T-helper 1 cell treated with Interleukin-12 subunit alpha and Interleukin-12 subunit beta and Interleukin-4 antibody, amounts not matched to agents 30 ng/mL and 1 ng/mL, for 36 hours (primary cell): ENCODE data around the gene CNDP2. TPM values are rescaled to one million over a fixed set of nuclear protein-coding genes. Genes with fewer than 3 reads are reported as not detected.

Experiments
- intact Hi-C: fragments of 100-400 bp; cut with micrococcal nuclease; formaldehyde crosslinking; loops from one replicate; pipeline ENCODE4 v1.15.1; 2024
- total RNA-seq: library from RNA; stranded (reverse); gene quantifications from 2 replicates; pipeline ENCODE4 v1.2.3, GENCODE V29; 2022

The CNDP2 gene
- total RNA-seq, 1 donor from 2014 or later = 151 TPM

DNA sequence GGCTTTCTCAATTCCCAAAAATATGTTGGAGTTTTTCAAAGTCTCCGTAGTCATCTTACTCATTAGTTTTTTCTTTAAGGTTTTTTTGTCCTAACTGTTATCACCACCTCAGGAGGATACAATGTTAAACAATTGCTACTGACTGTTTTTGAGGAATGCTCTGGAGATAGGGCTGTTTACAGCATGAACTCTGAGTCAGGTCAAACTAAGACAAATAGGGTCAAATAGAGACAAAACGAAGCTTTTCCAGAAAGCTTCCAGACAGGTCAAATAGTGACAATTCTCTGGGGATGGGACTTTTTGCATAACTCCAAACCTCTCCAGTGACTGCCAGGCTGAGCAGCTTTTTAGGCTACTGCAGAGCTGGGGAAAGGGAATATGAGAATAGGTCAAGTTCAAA is 23.9 kb upstream of the CNDP2 start:
- intact Hi-C loops = no loop called here

DNA sequence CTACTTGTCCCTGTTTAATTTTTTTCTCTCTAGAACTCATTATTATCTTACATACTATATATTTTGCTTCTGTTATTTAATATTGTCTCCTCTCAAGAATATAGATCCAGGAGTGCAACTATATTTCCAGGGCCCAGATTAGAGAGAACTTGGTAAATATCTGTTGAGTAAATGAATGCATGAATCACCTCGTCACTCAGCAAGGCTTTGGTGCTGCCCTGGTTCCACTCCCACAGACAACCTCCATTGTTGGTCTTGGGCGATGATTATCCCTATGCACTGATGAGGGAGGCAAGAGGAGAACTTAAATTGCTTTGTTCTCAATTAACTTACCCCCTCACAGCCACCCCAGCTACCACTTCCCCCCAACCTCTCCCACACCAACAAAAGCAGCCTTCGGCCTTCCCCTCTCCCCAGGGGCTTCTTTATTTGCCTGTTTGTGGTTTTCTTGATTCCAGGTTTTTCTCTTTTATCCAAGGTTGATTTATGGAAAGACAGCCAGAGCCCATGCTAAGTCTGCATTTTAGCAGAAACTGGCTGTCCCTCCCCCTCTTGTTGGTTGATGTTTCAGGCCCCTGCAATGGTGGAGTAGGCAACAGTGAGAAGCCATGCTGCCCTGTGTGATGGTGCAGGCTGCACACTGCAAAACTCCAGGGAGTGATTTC is 22.1 kb upstream of the CNDP2 start:
- intact Hi-C loops = no loop called here

DNA sequence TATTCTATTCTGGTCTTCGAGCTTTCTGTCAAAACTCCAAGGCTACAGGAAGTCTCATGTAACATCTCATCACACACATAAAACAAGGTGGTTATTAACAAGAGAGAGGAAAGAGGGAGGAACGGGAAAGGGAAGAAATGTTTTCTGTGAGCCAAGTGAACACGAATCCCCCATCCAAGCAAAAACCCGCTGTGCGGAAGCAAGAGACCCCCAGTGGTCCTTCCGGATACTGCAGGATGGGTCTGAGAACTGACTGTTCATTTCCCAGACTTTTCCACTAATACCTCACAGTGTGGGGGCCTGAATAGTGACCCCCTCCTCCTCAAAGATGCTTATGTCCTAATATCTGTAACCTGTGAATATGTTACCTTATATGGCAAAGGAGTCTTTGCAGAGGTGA is 20.0 kb upstream of the CNDP2 start:
- intact Hi-C loops = no loop called here

DNA sequence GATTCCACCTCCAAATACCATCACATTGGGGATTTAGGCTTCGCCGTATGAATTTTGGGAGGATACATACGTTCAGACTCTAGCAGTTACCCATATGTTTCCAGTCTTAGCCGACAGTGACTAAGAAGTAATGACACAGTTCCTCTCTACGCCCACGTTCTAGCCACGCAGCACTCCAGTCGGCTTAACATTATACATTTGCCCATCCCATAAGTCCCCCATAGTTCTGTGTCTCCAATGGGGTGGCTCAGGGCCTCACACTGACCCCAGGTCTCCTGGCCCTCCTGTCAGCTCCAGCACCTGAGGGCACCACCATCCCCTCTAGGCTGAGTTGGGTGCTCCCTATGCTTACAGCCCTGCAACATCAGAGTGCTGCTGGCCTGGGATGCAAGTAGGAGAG is 18.4 kb upstream of the CNDP2 start:
- intact Hi-C loops = no loop called here

DNA sequence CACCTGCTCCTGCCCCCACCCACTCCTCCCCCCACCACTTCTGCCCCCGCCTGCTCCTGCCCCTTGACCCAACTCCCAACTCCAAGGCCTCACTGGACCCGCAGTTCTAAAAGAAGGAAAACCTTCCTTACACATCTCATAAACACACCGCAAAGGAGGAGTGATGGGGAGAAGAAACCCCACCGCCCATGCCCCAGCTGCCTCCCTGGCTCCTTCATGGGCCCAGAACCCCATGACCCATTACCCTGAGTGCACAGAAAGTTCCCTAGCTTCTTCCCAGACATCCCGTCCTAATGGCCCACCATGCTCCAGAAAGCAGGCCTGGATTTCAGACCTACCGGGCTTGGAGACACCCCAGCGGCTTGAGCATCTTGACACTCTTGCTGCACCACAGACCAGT is 17.8 kb upstream of the CNDP2 start:
- intact Hi-C loops = no loop called here

DNA sequence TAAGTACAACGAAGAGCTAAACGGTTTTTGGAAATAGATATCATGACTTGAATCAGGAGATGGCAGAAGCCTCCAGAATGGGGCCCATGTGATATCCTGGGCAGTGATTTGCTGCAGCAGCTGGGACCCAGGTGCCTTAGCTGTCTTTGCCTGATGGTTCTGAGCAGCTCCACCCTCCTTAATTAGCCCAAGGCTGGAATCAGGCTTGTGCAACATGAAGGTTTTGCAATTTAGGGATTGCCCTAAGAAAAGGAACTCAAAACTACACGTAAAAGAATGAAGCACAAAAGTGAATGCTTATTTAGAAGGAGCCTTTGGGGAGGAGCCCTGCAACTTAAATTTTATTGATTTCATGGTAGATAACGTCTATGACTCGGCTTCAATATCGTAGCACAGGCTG is 17.3 kb upstream of the CNDP2 start:
- intact Hi-C loops = no loop called here

DNA sequence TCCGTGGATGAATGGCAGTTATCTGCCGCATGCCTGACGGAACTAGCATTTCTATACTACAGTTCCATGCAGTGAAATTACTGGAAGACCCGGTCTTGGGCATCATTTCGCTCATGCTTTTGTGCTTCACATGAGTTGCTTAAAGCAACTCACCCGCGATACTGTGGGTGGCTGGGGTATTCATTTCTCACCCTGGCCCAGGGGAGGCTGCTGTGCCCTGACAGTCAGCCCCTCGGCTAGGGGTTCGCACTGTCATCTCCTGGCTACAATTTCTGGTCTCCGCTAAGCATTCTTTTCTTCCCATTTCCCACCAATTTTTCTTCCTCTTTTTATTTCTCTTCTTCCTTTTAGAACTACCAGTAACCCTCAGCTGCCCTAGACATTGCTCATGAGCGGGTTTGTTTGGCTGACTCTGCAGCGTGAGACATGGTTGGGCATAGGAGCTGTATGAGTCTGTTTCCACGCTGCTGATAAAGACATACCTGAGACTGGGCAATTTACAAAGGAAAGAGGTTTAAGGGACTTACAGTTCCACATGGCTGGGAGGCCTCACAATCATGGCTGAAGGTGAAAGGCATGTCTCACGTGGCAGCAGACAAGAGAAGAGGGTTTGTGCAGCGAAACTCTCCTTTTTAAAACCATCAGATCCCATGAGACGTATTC is 16.5 kb upstream of the CNDP2 start:
- intact Hi-C loops = no loop called here

DNA sequence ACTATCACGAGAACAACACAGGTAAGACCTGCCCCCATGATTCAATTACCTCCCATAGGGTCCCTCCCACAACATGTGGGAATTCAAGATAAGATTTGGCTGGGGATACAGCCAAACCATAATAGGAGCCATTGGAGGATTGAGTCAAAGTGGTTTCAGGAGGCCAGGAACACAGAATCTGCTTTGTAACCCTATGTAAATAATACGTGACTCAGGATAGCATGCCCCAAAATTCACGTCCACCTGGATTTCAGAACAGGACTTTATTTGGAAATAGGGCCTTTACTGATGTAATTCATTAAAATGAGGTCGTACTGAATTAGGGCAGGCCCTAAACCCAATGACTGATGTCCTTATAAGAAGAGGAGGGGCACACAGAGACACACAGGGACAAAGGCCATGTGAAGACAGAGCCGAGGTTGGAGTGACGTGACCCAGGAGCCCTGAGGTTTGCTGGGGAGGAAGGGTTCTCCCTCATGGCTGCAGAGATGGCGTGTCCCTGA is 16.0 kb upstream of the CNDP2 start:
- intact Hi-C loops = no loop called here

DNA sequence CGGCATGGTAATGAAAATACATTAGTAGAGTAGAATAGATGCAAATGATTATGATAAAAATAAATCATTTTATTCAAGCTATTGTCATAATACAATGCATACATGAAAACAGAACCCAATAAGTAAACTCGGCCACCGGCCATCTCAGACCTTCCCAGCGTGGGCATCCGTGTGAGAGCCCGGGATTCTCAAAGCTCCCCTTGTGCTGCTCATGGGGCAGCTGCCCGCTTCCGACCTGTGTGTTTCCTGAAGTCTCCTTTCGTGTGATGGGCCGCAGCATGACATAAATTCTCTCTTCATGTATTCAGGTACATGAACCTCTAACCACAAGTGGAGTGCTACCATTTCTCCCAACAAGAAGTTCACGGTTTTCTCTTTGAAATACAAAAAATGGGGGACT is 13.5 kb upstream of the CNDP2 start:
- intact Hi-C loops = no loop called here

DNA sequence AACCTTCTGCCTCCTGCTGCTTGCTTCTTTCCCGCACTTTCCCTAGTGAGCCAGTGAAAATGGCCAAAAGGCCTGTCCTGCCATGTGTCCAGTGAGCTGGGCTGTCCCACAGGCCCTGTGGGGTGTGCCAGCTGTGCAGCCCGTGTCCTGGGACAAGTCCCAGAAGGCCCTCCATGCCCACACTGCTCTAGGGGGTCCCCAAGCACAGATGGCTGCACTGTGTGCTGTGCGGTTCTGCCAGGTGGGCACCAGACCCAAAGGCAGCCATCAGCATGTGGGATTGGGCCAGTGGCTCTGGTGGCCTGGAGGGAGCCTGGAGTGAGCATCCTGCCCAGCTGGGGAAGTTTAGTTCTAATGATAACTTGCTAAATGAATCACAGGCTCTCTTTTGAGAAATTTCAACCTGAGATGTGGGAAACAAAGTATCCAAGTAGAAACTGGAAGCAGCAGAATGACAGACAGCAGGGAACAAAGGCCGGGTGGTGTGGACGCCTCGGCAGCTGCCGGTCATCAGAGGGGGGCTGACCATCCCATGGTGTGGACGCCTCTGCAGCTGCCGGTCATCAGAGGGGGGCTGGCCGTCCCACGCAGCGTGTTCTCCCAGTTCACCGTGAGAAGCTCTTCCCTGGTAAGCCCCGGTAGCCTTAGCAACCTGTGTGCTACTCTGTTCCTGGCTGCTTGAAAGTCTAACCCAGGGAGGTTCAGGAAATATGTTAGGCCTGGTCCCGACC is 9.9 kb upstream of the CNDP2 start:
- intact Hi-C loops = no loop called here

DNA sequence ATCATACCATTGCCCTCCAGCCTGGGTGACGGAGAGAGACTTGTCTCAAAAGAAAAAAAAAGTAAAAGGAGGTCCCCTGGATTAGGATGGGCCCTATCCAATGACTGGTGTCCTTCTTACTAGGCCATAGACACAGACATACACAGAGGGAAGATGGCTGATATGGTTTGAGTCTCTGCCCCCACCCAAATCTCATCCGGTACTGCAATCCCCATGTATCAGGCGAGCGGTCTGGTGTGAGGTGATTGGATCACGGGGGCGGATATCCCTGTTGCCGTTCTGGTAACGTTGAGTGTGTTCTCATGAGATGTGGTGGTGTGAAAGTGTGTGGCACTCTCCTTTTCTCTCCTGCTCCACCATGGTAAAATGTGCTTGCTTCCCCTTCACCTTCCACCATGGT is 7.8 kb upstream of the CNDP2 start:
- intact Hi-C loops = no loop called here

DNA sequence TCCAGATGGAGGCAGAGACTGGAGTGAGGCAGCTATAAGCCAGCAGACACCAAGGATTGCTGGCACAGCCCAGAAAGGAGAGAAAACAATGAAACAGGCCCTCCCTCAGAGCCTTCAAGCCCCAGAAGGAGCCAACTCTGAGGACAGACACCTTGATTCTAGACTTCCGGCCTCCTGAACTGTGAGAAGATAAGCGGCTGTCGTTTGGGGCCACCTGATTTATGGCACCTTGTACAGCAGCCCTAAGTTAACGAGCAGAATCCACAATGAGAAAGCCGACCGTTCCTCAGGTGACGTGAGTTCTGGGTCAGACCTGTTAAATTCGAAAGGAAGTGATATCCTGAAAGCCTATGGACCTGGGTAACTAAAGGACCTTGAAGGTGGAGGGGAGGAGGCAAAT is 7.3 kb upstream of the CNDP2 start:
- intact Hi-C loops = no loop called here

DNA sequence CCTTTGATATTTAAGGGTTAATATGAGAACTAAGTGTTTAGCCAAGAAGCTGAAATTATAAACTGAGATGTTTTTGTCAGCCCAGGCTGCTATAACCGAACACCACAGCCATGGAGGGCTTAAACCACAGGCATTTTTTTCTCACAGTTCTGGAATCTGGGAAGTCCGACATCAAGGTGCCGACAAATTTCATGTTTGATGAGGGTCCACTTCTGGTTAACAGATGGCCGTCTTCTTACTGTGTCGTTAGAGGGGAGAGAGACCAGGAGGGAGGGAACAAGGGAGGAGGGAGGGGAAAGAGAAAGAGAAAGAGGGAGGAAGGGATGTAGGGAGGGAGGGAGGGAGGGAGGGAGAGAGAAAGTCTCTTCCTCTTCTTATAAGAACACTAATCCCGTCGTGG is 6.5 kb upstream of the CNDP2 start:
- intact Hi-C loops = loop anchor here (10.0 kb wide), 2 partner anchors 755 to 1885 kb away; no protein-coding TSS in a partner anchor

DNA sequence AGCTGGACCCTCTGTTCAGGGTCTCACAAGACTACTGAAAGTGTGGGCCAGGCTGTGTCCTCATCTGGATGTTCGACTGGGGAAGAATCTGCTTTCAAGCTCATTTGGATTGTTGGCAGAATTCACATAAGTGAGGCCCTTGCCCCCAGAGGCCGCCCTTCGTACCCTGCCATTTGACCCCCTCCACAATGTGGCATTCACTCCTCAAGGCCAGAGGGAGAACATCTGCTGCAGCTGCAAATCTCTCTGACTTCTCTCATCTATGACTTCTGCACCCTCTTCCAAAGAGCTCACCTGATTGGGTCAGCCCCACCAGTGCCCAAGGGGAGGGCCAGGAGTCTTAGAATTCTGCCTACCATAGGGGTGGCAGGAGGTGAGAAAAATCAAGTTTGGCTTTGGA is 3.9 kb upstream of the CNDP2 start:
- intact Hi-C loops = loop anchor here (10.0 kb wide), 2 partner anchors 753 to 1883 kb away; no protein-coding TSS in a partner anchor

DNA sequence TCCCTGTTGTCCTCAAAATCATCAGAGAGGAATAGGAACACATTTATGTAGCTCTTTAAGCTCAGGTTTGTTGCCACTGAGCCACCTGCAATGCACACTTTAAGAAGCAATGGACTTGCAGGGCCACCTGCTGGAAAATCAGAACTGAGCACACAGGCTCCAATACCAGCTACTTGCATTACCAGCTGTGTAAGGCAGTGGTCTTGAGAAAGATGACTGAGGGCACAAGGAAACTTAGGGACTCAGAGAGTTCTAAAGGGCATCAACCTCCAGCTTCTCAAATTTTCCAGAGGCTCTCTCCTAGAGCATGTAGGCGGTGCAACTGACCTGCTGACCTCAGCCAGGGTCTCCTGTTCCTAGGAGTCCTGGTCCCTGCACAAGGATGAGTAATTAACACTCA is 2.5 kb upstream of the CNDP2 start:
- intact Hi-C loops = loop anchor here (1.0 to 10.0 kb wide), 6 partner anchors 59 to 1881 kb away; no protein-coding TSS in a partner anchor

DNA sequence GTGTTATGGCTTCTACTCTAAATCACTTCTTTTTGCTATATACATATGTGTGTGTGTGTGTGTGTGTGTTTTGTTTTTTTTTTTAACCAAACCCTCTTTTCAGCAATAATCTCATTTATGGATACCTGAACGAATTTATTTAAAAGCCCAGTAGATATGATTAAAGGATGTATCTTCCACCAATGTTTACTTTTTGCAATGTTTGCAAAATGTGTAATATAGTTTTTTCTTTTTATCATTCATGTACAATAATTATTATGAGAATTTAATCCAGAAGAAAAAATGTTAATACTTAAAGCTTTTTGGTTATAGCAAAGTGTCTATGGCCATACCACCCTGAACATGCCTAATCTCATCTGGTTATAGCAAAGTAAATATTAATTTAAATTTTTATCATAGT is 1.6 kb upstream of the CNDP2 start:
- intact Hi-C loops = loop anchor here (10.0 kb wide), 2 partner anchors 750 to 1880 kb away; no protein-coding TSS in a partner anchor

DNA sequence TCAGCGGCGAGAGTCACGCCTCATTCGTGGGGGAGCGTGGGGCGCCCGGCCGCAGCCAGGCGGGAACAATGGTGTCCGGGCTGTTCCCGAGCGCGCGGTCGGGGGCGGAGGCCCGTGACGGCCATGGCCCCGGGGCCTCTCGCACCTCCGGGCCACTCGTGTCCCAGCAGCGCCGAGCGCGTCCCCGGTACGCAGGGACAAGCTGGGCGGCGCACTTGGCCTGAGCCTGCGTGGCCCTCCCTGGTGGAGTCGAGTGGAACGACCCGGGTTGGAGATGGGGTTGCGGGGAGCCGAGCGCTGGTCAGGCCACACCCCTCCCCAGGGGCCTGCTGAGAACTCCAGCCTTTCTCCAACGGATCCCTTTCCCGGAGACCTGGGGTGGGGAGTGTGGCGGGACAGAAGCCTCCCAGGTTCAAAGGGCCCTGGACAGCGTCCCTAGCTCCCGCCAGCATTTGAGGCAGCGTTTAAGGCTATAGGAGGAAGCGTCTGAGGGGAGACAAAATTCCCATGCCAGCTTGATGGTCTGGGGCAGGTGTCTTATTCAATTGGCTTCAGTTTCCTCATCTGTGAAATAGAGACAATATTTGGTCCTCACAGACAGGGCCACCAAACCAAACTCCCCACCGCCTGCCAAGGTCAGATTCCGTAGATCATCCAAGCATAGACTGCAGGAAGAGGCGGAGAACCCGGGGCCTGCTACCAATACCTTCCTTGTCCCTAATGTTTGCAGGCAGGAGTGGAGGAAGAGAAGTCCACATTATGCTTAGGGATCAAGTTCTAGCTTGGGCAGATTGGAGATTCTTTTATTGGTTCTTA is 553 bp downstream of the CNDP2 start:
- intact Hi-C loops = loop anchor here (5.0 to 10.0 kb wide), 3 partner anchors 414 to 1878 kb away; no protein-coding TSS in a partner anchor

DNA sequence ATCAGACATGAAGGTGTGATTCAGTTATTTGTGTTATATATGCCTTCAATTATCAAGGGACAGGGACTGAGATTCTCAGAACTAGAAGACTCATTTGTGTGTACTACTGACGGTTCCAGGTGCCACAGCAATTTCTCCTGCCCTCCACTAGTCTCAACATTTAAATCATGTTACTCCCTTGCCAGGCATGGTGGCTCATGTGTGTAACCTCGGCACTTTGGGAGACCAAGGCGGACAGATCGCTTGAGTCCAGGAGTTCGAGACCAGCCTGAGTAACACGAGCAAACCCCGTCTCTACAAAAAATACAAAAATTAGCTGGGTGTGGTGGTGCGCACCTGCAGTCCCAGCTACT is 1.1 kb downstream of the CNDP2 start:
- intact Hi-C loops = loop anchor here (5.0 to 10.0 kb wide), 3 partner anchors 415 to 1878 kb away; no protein-coding TSS in a partner anchor

DNA sequence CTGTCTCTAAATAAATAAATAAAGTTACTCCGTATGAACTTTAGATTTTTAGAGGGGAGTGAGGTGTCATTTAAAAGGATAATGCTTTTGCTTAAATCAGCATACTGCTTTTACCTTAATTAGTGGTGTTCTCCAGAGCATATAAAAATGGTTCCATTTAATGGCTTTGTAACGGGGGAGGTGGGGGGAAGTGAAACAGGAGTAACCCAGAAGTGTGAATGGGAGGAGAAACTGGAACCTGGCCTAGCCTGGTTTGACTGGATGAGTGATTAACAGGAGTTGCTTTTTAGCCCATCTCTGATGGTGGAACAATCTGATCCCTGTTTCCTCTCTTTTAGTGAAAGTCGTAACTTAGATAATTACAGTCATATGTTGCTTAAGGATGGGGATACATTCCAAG is 1.6 kb downstream of the CNDP2 start:
- intact Hi-C loops = loop anchor here (2.0 to 10.0 kb wide), 4 partner anchors 415 to 1877 kb away; no protein-coding TSS in a partner anchor

DNA sequence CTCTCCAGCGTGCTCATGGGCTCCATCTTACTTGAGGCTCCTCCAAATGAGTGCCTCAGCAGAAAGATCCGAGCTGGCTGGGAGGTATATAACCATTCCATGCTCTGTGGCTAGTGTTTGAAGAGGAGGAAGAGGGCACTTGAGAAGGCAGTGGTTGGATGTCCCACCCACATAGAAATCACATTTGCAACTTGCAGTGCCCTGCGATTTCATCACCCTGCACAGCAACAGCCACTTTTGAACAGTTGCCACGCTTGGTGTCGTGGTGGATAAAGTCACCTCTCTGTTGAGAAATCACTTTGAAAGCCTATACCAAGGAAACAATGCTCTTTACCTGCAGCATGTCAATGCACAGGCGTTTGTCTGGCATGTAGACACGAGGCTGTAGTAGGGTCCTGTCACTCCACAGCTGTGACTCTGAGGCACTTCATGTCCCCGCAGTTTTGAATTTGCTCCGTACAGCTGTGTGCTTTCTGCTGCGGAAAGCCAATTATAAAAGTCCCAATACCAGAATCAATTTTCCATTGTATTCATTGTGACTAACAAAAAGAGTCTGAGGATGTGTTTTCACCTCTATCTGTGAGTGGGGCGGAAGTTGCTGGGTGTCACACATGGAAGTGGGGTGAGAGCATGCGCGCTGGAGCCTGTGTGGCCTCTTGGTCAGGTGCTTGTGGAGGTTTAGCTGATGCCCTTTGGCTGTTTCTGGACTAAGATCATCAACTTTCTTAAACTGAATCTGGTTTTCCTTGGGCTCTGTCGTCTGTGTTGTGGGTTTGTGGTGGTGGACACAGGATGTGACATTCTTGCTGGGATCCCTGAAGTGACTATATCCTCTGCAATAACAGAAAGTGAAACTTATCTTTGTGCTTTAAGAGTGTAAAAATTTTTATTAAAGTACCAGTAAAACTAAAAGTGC is 2.8 kb downstream of the CNDP2 start:
- intact Hi-C loops = loop anchor here (1.0 to 10.0 kb wide), 14 partner anchors 53 to 1993 kb away; partner anchors contain the start of genes TIMM21, TSHZ1 and ZNF407
